Endothelial cell of umbilical vein (primary cell): Measurements from ENCODE around the gene FGFR3. TPM values are rescaled to one million over a fixed set of nuclear protein-coding genes. Genes with fewer than 3 reads are reported as not detected.
"Not testable (repeated sequence)": the region's sequence is repeated elsewhere in the genome, so short reads cannot be mapped to it uniquely, and the experiment has no call there.

Source experiments
- BruUV-seq: library from RNA; stranded (reverse); fragments of 400-500 nt; replicated peaks from 2 replicates; lab custom pipeline; 2021; lab: Mats Ljungman, UMichigan
- CTCF ChIA-PET: fragments of 300-600, 350-600 bp; sonication (Branson Sonifier 250); formaldehyde crosslinking; loops from one replicate; lab custom pipeline; 2021; ENCODE audit warnings: antibody characterized with exemption, inconsistent platforms; lab: Charles Lee
- POLR2A ChIA-PET: fragments of 300-600, 350-600 bp; sonication (Branson Sonifier 250); formaldehyde crosslinking; loops from one replicate; lab custom pipeline; 2021; ENCODE audit warnings: antibody characterized with exemption, inconsistent platforms; lab: Charles Lee
- DNase-seq: peaks from one replicate; pipeline ENCODE4 v3.0.0-alpha.2; 2011; ENCODE audit warnings: low read depth, low spot score
- FAIRE-seq: peaks from 2 replicates; lab custom pipeline; 2011; peaks lifted over from hg19 to GRCh38; lab: Jason Lieb, UNC
- H2AFZ ChIP-seq: 2 replicates; pipeline ENCODE4 v1.6.0; 2012; ENCODE audit warnings: low read depth, low read length, control low read depth, inconsistent platforms
- H3K27ac ChIP-seq: 2 replicates; pipeline ENCODE4 v1.5.1; 2011; ENCODE audit warnings: low read depth, mild to moderate bottlenecking, control low read depth, low read length, moderate library complexity; ENCODE audit not compliant: insufficient read depth
- H3K27me3 ChIP-seq, 2 experiments: 2 replicates each; pipeline versions ENCODE4 v1.6.0 to v1.6.1; 2011; ENCODE audit warnings: low read length in 2 of 2, mixed read lengths in 1 of 2; ENCODE audit not compliant: control insufficient read depth in 2 of 2, insufficient read depth in 2 of 2
- H3K36me3 ChIP-seq, 2 experiments: 2 replicates in 1 of 2; 3 replicates in 1 of 2; pipeline ENCODE4 v1.5.1; 2011; ENCODE audit warnings: low read length in 2 of 2, mild to moderate bottlenecking in 1 of 2, moderate library complexity in 1 of 2; ENCODE audit not compliant: control insufficient read depth in 2 of 2, insufficient read depth in 2 of 2; ENCODE audit errors: extremely low read depth in 1 of 2
- H3K4me1 ChIP-seq: 3 replicates; pipeline ENCODE4 v1.5.1; 2011; ENCODE audit warnings: mild to moderate bottlenecking, low read length; ENCODE audit not compliant: control insufficient read depth, insufficient read depth; ENCODE audit errors: extremely low read depth
- H3K4me2 ChIP-seq: 2 replicates; pipeline ENCODE4 v1.6.1; 2011; ENCODE audit warnings: low read length, control low read depth, mixed read lengths; ENCODE audit not compliant: insufficient read depth
- H3K4me3 ChIP-seq, 3 experiments: fragments of 200-600 bp in 1 of 3; sonication (generic), shearing (Covaris generic) in 1 of 3; replicated peaks in 1 of 3; 2 replicates each; pipeline ENCODE4 v1.5.1; 2011 to 2016; ENCODE audit warnings: control low read depth in 3 of 3, low read length in 3 of 3, mild to moderate bottlenecking in 2 of 3, inconsistent platforms in 1 of 3, low read depth in 1 of 3, moderate library complexity in 1 of 3; ENCODE audit not compliant: insufficient read depth in 1 of 3
- H3K79me2 ChIP-seq: 2 replicates; pipeline ENCODE4 v1.6.0; 2012; ENCODE audit warnings: low read length, inconsistent platforms; ENCODE audit not compliant: control insufficient read depth, insufficient read depth
- H3K9ac ChIP-seq: replicated peaks from 2 replicates; pipeline ENCODE3; 2011; ENCODE audit warnings: low read length, control low read depth; ENCODE audit not compliant: insufficient read depth; ENCODE audit errors: extremely low read depth
- H3K9me1 ChIP-seq: replicated peaks from 3 replicates; pipeline ENCODE4 v1.6.0; 2011; ENCODE audit warnings: mild to moderate bottlenecking, low read length; ENCODE audit not compliant: control insufficient read depth, insufficient read depth; ENCODE audit errors: extremely low read depth
- H3K9me3 ChIP-seq: replicated peaks from 2 replicates; pipeline ENCODE4 v1.5.1; 2012; ENCODE audit warnings: low read length, inconsistent platforms; ENCODE audit not compliant: control insufficient read depth, insufficient read depth
- H4K20me1 ChIP-seq: replicated peaks from 2 replicates; pipeline ENCODE3; 2011; ENCODE audit warnings: mild to moderate bottlenecking, low read length; ENCODE audit not compliant: control insufficient read depth, insufficient read depth; ENCODE audit errors: extremely low read depth
- CTCF ChIP-seq, 2 donors: IDR thresholded peaks; 1 replicate in 1 of 2; 2 replicates in 1 of 2; pipeline ENCODE4 v1.5.1; 2011; ENCODE audit warnings: low read length in 2 of 2, mild to moderate bottlenecking in 2 of 2, moderate library complexity in 2 of 2, control low read depth in 1 of 2, inconsistent platforms in 1 of 2, low read depth in 1 of 2; ENCODE audit not compliant: insufficient read depth in 1 of 2; ENCODE audit errors: extremely low read depth in 1 of 2
- EZH2 ChIP-seq: IDR thresholded peaks from 2 replicates; pipeline ENCODE4 v1.6.1; 2012; ENCODE audit warnings: borderline replicate concordance, low read depth, mild to moderate bottlenecking, moderate library complexity, low read length, inconsistent platforms; ENCODE audit not compliant: severe bottlenecking
- FOS ChIP-seq: IDR thresholded peaks from 2 replicates; pipeline ENCODE4 v1.6.1; 2011; ENCODE audit warnings: mild to moderate bottlenecking, low read length, moderate library complexity, borderline replicate concordance; ENCODE audit not compliant: insufficient read depth
- GATA2 ChIP-seq: IDR thresholded peaks from 2 replicates; pipeline ENCODE4 v1.7.0; 2011; ENCODE audit warnings: low read depth, mild to moderate bottlenecking, moderate library complexity, mixed read lengths, low read length; ENCODE audit not compliant: insufficient read length, insufficient read depth
- JUN ChIP-seq: IDR thresholded peaks from 2 replicates; pipeline ENCODE4 v1.6.1; 2011; ENCODE audit warnings: borderline replicate concordance, low read depth; ENCODE audit not compliant: insufficient read length, insufficient read depth
- MAX ChIP-seq: IDR thresholded peaks from 2 replicates; pipeline ENCODE4 v1.6.1; 2011; ENCODE audit not compliant: insufficient read depth, insufficient read length
- MYC ChIP-seq: IDR thresholded peaks from one replicate; pipeline ENCODE4 v1.6.1; 2011; ENCODE audit warnings: mild to moderate bottlenecking, low read depth, low read length
- POLR2A ChIP-seq: IDR thresholded peaks from 2 replicates; pipeline ENCODE4 v1.6.1; 2012; ENCODE audit warnings: low read depth, mild to moderate bottlenecking, control low read depth, low read length
- POLR2AphosphoS5 ChIP-seq: IDR thresholded peaks from 2 replicates; pipeline ENCODE4 v1.6.1; 2012; ENCODE audit warnings: low read depth, mild to moderate bottlenecking, control low read depth, low read length, moderate library complexity; ENCODE audit not compliant: insufficient read depth
- dilution Hi-C: fragments of 300-500 bp; cut with MboI; formaldehyde crosslinking; loops from one replicate; pipeline ENCODE4 v1.15.0; 2019; ENCODE audit warnings: low sequenced_read_pairs; ENCODE audit not compliant: extremely low pct_ligation_motif_present
- intact Hi-C: fragments of 100-400 bp; cut with micrococcal nuclease; formaldehyde crosslinking; loops from one replicate; pipeline ENCODE4 v1.10.0; 2022
- polyA plus RNA-seq, 4 experiments: library from polyadenylated mRNA; depleted of rRNA in 3 of 4; stranded (reverse) in 3 of 4; unstranded in 1 of 4; fragments of >200 nt; gene quantifications; 2 replicates each; pipeline versions ENCODE4 v1.2.1 to v1.2.3, GENCODE V29; 2011 to 2012; ENCODE audit warnings: missing spikeins in 1 of 4
- total RNA-seq: library from RNA; stranded (reverse); gene quantifications from 2 replicates; pipeline ENCODE4 v1.2.3, GENCODE V29; 2021

FGFR3 gene
- total and polyA plus RNA-seq, 2 donors (not counting 3 experiments of a cell fraction or from before 2014, with no cell fraction given) = 0.73 to 1.2 TPM

GRCh38 chr4:1834047-1834775, 41.1 kb downstream of the FGFR3 start:
- Histone ChIP-seq H3K4me3 (no peak overlapping the region), H3K9me3 (no peaks in the 10 kb centered on the region), H3K36me3 (peaks cover 14 to 60% of the 10 kb centered on the region in 2 experiments), H3K4me1 (no peaks in the 10 kb centered on the region), H3K27me3 (no peaks in the 10 kb centered on the region), H2AFZ (no peak overlapping the region), H3K9me1 (no peaks in the 10 kb centered on the region), H3K79me2 (peaks cover 4% of the 10 kb centered on the region), H3K27ac (no peak overlapping the region), H3K9ac (no peak overlapping the region), H4K20me1 (no peaks in the 10 kb centered on the region), H3K4me2 (no peak overlapping the region)
- intact Hi-C loops (no loop called here), dilution Hi-C loops (no loop called here)
- no peak for FAIRE-seq
- no peak for DNase-seq
- BruUV-seq = no TSS peak
- ChIA-PET POLR2A (no interaction called here), CTCF (interaction anchor here (1.1 kb wide), 1 partner anchor 77 kb away, joined by 5 read pairs; no protein-coding TSS in a partner anchor)
- TF ChIP-seq FOS = no peak
- TF ChIP-seq EZH2 = no peak
- no peak for TF ChIP-seq MAX
- TF ChIP-seq GATA2 = no peak
- no peak for TF ChIP-seq MYC
- no peak for TF ChIP-seq POLR2AphosphoS5
- no peak for TF ChIP-seq POLR2A
- no peak for TF ChIP-seq JUN
- TF ChIP-seq CTCF (IDR thresholded peaks at IDR 0.05; ENCODE audit: extremely low read depth in 1 of 2, insufficient read depth in 1 of 2, low read depth in 1 of 2, low read length in 2 of 2) = no peak

GRCh38 chr4:1835836-1836235, 42.7 kb downstream of the FGFR3 start:
- H3K9me1 ChIP-seq, H2AFZ ChIP-seq, H3K27me3 ChIP-seq, H3K9me3 ChIP-seq, H3K4me2 ChIP-seq, H3K79me2 ChIP-seq, H3K27ac ChIP-seq, H4K20me1 ChIP-seq, H3K4me1 ChIP-seq, dilution Hi-C loops, H3K4me3 ChIP-seq, intact Hi-C loops, H3K9ac ChIP-seq, POLR2A ChIA-PET, DNase-seq: not testable (repeated sequence)
- peak; percentile 43 for FAIRE-seq
- BruUV-seq = TSS peak; percentile 11
- H3K36me3 ChIP-seq = peaks cover 15 to 63% of the 10 kb centered on the region in 2 experiments
- CTCF ChIA-PET = interaction anchor here (1.1 to 1.2 kb wide), 2 partner anchors 75 to 88 kb away, joined by 3 read pairs; no protein-coding TSS in a partner anchor
